Mesenchymal stem cell (in vitro differentiated cells and primary cell): ENCODE measurements around the gene MED9.
A peak's percentile ranks its signal among the peaks of the same experiment; 100 is the strongest.

ENCODE experiments used
- DNase-seq: peaks from one replicate; pipeline ENCODE4 v3.0.0-alpha.2; 2013
- H2AFZ ChIP-seq: one replicate; pipeline ENCODE4 v1.6.1; 2013; ENCODE audit warnings: low read depth, mild to moderate bottlenecking, control low read depth, inconsistent platforms, low read length, moderate library complexity
- H2AK5ac ChIP-seq: 2 replicates; pipeline ENCODE4 v1.6.1; 2013; ENCODE audit warnings: low read length, moderate library complexity, mild to moderate bottlenecking, inconsistent platforms; ENCODE audit not compliant: severe bottlenecking
- H2BK120ac ChIP-seq: one replicate; pipeline ENCODE4 v1.6.1; 2013; ENCODE audit warnings: low read depth, mild to moderate bottlenecking, inconsistent platforms, low read length, moderate library complexity
- H2BK12ac ChIP-seq, 2 experiments: one replicate each; pipeline ENCODE4 v1.6.1; 2013; ENCODE audit warnings: inconsistent platforms in 2 of 2, low read length in 2 of 2, mild to moderate bottlenecking in 2 of 2, moderate library complexity in 2 of 2, control low read depth in 1 of 2
- H2BK15ac ChIP-seq: one replicate; pipeline ENCODE4 v1.6.1; 2013; ENCODE audit warnings: mild to moderate bottlenecking, low read depth, inconsistent platforms; ENCODE audit not compliant: poor library complexity, severe bottlenecking
- H2BK5ac ChIP-seq: 2 replicates; pipeline ENCODE4 v1.6.1; 2013; ENCODE audit warnings: low read depth, mild to moderate bottlenecking, low read length, control low read depth, inconsistent platforms; ENCODE audit not compliant: poor library complexity, severe bottlenecking
- H3K14ac ChIP-seq, 2 experiments: one replicate each; pipeline ENCODE4 v1.6.1; 2013; ENCODE audit warnings: inconsistent platforms in 2 of 2, low read length in 2 of 2, control low read depth in 1 of 2, mild to moderate bottlenecking in 1 of 2, moderate library complexity in 1 of 2
- H3K18ac ChIP-seq, 2 experiments: one replicate each; pipeline ENCODE4 v1.6.1; 2013; ENCODE audit warnings: inconsistent platforms in 2 of 2, low read length in 2 of 2, control low read depth in 1 of 2, low read depth in 1 of 2, mild to moderate bottlenecking in 1 of 2
- H3K23ac ChIP-seq, 2 experiments: one replicate each; pipeline ENCODE4 v1.6.1; 2013; ENCODE audit warnings: inconsistent platforms in 2 of 2, low read length in 2 of 2, mild to moderate bottlenecking in 2 of 2, moderate library complexity in 2 of 2, control low read depth in 1 of 2
- H3K27ac ChIP-seq: 2 replicates; pipeline ENCODE4 v1.5.1; 2013; ENCODE audit warnings: mild to moderate bottlenecking, moderate library complexity, low read length, control low read depth, inconsistent platforms; ENCODE audit not compliant: poor library complexity, severe bottlenecking
- H3K27me3 ChIP-seq, 2 experiments: 2 replicates each; pipeline versions ENCODE4 v1.6.1 to v1.7.0; 2013; ENCODE audit warnings: low read length in 2 of 2, mild to moderate bottlenecking in 2 of 2, moderate library complexity in 2 of 2, control low read depth in 1 of 2, inconsistent platforms in 1 of 2; ENCODE audit not compliant: control insufficient read depth in 1 of 2, insufficient read depth in 1 of 2
- H3K36me3 ChIP-seq, 2 experiments: 2 replicates each; pipeline versions ENCODE4 v1.6.1 to v1.7.0; 2013; ENCODE audit warnings: low read length in 2 of 2, control low read depth in 1 of 2, inconsistent platforms in 1 of 2, low read depth in 1 of 2, mild to moderate bottlenecking in 1 of 2; ENCODE audit not compliant: insufficient read depth in 2 of 2, control insufficient read depth in 1 of 2
- H3K4ac ChIP-seq, 2 experiments: one replicate each; pipeline ENCODE4 v1.6.1; 2013; ENCODE audit warnings: inconsistent platforms in 2 of 2, low read length in 2 of 2, mild to moderate bottlenecking in 2 of 2, moderate library complexity in 2 of 2, control low read depth in 1 of 2, low read depth in 1 of 2
- H3K4me1 ChIP-seq: 2 replicates; pipeline ENCODE4 v1.6.1; 2013; ENCODE audit warnings: low read depth, low read length, control low read depth; ENCODE audit not compliant: control insufficient read depth, insufficient read depth
- H3K4me2 ChIP-seq: 2 replicates; pipeline ENCODE4 v1.6.1; 2013; ENCODE audit warnings: low read length, mild to moderate bottlenecking, inconsistent platforms; ENCODE audit not compliant: poor library complexity, severe bottlenecking
- H3K4me3 ChIP-seq, 2 experiments: 2 replicates each; pipeline versions ENCODE4 v1.5.1 to v1.7.0; 2013; ENCODE audit warnings: low read length in 2 of 2, mild to moderate bottlenecking in 2 of 2, control low read depth in 1 of 2, low read depth in 1 of 2; ENCODE audit not compliant: insufficient read depth in 1 of 2
- H3K79me1 ChIP-seq: replicated peaks from 2 replicates; pipeline ENCODE4 v1.6.1; 2013; ENCODE audit warnings: mild to moderate bottlenecking, control low read depth, low read length, inconsistent platforms; ENCODE audit not compliant: poor library complexity, severe bottlenecking
- H3K9ac ChIP-seq: 2 replicates; pipeline ENCODE4 v1.7.0; 2013; ENCODE audit warnings: mild to moderate bottlenecking, low read length, moderate library complexity
- H3K9me3 ChIP-seq: 2 replicates; pipeline ENCODE4 v1.7.0; 2013; ENCODE audit warnings: mild to moderate bottlenecking, low read length; ENCODE audit not compliant: control insufficient read depth
- H4K8ac ChIP-seq: one replicate; pipeline ENCODE4 v1.6.1; 2013; ENCODE audit warnings: inconsistent platforms, mild to moderate bottlenecking, low read length, moderate library complexity
- H4K91ac ChIP-seq: one replicate; pipeline ENCODE4 v1.6.1; 2013; ENCODE audit warnings: mild to moderate bottlenecking, low read length, inconsistent platforms
- WGBS: methylation state at CpG from one replicate; pipeline ENCODE4 v1.1.7; 2013; ENCODE audit warnings: mixed read lengths; 5-methylcytosine and 5-hydroxymethylcytosine counted together

MED9 gene

DNA sequence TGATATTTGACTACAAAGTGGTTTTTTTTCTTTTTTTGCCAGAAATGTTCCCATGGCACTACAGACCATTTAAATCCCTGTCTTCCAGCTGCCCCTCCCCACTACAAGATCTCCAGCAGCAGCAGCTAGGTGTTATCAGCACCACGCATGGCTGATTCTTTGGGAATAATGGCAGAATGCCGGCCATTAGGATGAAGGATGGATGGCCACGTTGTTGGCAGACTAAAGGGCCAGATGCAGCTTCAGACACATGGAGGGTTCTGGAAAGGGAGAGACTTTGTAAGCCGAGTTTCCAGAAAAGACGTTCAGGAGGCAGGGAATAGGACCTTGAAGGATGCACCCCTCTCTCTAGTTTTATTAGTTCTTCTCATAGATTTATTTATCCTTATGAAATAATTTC is 10.3 kb upstream of the MED9 start:
- no peaks in the 10 kb centered on the region for H3K9me3 ChIP-seq
- no peak overlapping the region for H3K18ac ChIP-seq
- H3K4ac ChIP-seq, result no peak overlapping the region
- H3K4me2 ChIP-seq, result no peak overlapping the region
- H3K27ac ChIP-seq, result no peak overlapping the region
- no peak overlapping the region for H3K4me3 ChIP-seq
- H3K79me1 ChIP-seq, result no peaks in the 10 kb centered on the region
- H4K91ac ChIP-seq, result no peak overlapping the region
- H2BK5ac ChIP-seq, result no peak overlapping the region
- no peak overlapping the region for H2BK12ac ChIP-seq
- H3K4me1 ChIP-seq, result peaks cover 2% of the 10 kb centered on the region
- H2BK15ac ChIP-seq, result no peak overlapping the region
- no peak overlapping the region for H3K14ac ChIP-seq
- H3K27me3 ChIP-seq, result peaks cover 48 to 63% of the 10 kb centered on the region in 2 experiments
- no peak overlapping the region for H2AK5ac ChIP-seq
- no peak overlapping the region for H2AFZ ChIP-seq
- H4K8ac ChIP-seq, result no peak overlapping the region
- 30% methylated on average over 3 of the region's 5 CpGs for WGBS
- H3K36me3 ChIP-seq, result no peaks in the 10 kb centered on the region
- no peak overlapping the region for H3K23ac ChIP-seq
- no peak overlapping the region for H3K9ac ChIP-seq
- no peak for DNase-seq
- no peak overlapping the region for H2BK120ac ChIP-seq

DNA sequence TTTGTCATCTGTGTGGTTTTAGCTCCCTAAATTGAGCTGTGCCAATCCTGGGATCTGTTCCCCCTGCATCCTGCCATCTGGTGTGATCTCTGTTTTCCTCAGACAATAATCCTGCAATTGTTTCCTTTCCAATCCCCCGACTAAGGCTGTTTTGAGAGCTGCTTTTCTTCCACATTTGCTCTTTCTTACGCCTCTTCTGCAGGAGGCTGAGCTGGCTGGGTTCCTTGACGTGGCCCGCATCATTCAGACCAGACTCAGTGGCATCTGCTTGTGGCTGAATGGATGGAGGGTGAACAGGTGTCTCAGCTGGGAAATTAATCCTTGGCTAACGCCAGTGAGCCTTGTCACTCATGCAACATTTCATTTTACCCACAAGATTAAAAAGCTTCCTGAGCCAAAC is 9.8 kb upstream of the MED9 start:
- peaks cover 46 to 60% of the 10 kb centered on the region in 2 experiments for H3K27me3 ChIP-seq
- WGBS, result 77% methylated on average over 5 of the region's 5 CpGs

DNA sequence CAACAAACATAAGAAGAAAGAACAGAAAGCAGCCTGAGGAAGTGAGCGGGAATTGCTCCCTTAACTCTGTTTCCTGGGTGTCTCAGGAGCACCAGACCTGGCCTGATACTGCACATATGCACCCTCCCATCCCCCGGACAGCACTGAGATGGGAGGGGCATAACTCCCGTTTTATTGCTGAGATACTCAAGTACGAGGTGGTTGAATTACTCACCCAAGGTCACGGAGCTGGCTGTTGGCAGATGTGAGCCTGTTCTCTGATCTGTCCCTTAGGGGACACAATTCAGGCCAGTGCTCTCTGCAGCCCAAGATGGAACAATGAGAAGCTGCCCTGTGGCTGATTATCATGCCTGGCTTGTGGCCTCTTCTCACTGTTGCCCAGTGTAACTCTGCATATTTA is 9.1 kb upstream of the MED9 start:
- H3K9me3 ChIP-seq, result no peaks in the 10 kb centered on the region
- no peak overlapping the region for H3K4me2 ChIP-seq
- no peak overlapping the region for H3K4ac ChIP-seq
- no peak for DNase-seq
- H2BK12ac ChIP-seq, result no peak overlapping the region
- no peak overlapping the region for H2BK120ac ChIP-seq
- no peak overlapping the region for H2BK15ac ChIP-seq
- H4K91ac ChIP-seq, result no peak overlapping the region
- no peak overlapping the region for H2BK5ac ChIP-seq
- no peak overlapping the region for H2AFZ ChIP-seq
- no peak overlapping the region for H3K14ac ChIP-seq
- 54% methylated on average over 5 of the region's 5 CpGs for WGBS
- H3K36me3 ChIP-seq, result no peaks in the 10 kb centered on the region
- H3K9ac ChIP-seq, result no peak overlapping the region
- peak overlapping the region in 1 of 2 experiments; percentile 17 for H3K4me3 ChIP-seq
- H3K27me3 ChIP-seq, result peaks cover 49 to 58% of the 10 kb centered on the region in 2 experiments
- no peaks in the 10 kb centered on the region for H3K79me1 ChIP-seq
- H3K4me1 ChIP-seq, result no peaks in the 10 kb centered on the region
- no peak overlapping the region for H3K18ac ChIP-seq
- no peak overlapping the region for H3K23ac ChIP-seq
- no peak overlapping the region for H4K8ac ChIP-seq
- H3K27ac ChIP-seq, result no peak overlapping the region
- no peak overlapping the region for H2AK5ac ChIP-seq

More for the DNA sequence above, 9.8 kb upstream of the MED9 start:
- no peak overlapping the region for H3K27ac ChIP-seq
- H3K9ac ChIP-seq, result no peak overlapping the region
- H3K9me3 ChIP-seq, result no peaks in the 10 kb centered on the region
- no peak overlapping the region for H3K4me3 ChIP-seq
- H3K4me1 ChIP-seq, result peaks cover 2% of the 10 kb centered on the region
- no peak overlapping the region for H3K4me2 ChIP-seq
- H3K23ac ChIP-seq, result peak overlapping the region in 1 of 2 experiments; percentile 74
- no peak overlapping the region for H2BK5ac ChIP-seq
- no peak overlapping the region for H4K91ac ChIP-seq
- no peak overlapping the region for H3K14ac ChIP-seq
- no peak overlapping the region for H2BK120ac ChIP-seq
- no peak overlapping the region for H2AFZ ChIP-seq
- no peak for DNase-seq
- no peak overlapping the region for H3K4ac ChIP-seq
- no peaks in the 10 kb centered on the region for H3K79me1 ChIP-seq
- H3K18ac ChIP-seq, result no peak overlapping the region
- H2BK12ac ChIP-seq, result no peak overlapping the region
- no peak overlapping the region for H2AK5ac ChIP-seq
- H4K8ac ChIP-seq, result no peak overlapping the region
- no peaks in the 10 kb centered on the region for H3K36me3 ChIP-seq
- no peak overlapping the region for H2BK15ac ChIP-seq

DNA sequence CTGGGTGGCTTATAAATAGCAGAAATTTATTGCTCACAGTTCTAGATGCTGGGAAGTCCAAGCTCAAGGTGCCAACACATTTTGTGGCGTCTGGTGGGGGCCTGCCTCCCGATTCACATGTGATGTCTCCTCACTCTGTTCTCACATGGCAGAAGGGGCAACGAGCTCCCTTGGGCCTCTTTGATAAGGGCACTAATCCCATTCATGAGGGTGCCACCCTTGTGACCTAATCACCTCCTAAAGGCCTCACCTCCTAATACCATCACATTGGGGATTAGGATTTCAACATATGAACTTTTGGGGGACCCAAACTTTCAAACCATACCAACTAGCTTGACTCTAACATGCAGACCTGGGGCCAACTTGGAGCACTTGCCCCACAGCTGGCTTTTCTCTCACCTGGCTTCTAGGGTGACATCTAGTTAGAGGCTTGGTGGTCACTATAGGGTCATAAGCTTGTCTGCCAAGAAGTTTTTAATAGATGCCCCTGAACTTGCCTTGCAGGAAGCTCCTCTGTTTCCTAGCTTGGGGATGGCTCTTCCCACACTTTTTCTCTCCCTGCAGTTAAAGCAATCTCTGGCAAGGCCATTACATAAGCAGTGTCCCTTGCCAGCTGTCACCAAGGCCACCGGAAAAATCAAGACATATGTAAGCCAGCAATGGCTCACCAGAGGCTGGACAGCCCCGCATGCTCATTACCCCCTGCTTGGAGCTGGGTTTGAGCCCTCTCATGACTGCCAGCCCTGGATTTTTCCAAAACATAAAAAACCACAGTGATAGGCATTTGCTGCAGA is 8.4 kb upstream of the MED9 start:
- Histone ChIP-seq H3K9ac (no peak overlapping the region), H3K9me3 (no peaks in the 10 kb centered on the region), H3K36me3 (no peaks in the 10 kb centered on the region), H2BK120ac (no peak overlapping the region), H3K18ac (no peak overlapping the region), H2AFZ (no peak overlapping the region), H2BK15ac (no peak overlapping the region), H3K79me1 (no peaks in the 10 kb centered on the region), H3K23ac (no peak overlapping the region), H3K4me3 (peak overlapping the region in 1 of 2 experiments; percentile 17), H3K14ac (no peak overlapping the region), H3K27ac (no peak overlapping the region), H4K8ac (no peak overlapping the region), H2BK12ac (no peak overlapping the region), H2BK5ac (no peak overlapping the region), H2AK5ac (no peak overlapping the region), H3K27me3 (peaks cover 46 to 59% of the 10 kb centered on the region in 2 experiments), H3K4ac (no peak overlapping the region), H3K4me2 (no peak overlapping the region), H3K4me1 (no peaks in the 10 kb centered on the region), H4K91ac (no peak overlapping the region)
- WGBS, result 75% methylated on average over 5 of the region's 5 CpGs
- DNase-seq, result no peak
